ENCODE data around the gene TM6SF1. TPM values are rescaled to one million over a fixed set of nuclear protein-coding genes. Genes with fewer than 3 reads are reported as not detected.

Gene TM6SF1
- total RNA-seq, 1 donor from 2014 or later = 5.6 TPM

DNA sequence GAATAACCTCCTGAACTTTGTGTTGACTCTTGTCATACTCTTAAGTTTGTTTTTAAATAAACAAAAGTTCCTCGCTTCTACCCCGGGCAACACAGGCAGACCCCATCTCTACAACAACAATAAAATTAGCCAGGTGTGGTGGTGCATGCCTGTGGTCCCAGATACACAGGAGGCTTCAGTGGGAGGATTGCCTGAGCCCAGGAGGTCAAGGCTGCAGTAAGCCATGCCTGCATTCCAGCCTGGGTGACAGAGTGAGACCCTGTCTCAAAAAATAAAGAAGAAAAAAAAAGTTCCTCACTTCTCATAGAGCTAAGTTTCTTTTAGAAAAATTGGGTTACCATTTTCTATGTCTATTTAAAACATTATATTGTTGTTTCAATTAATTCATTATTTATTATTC lies 70.9 kb downstream of the TM6SF1 start:
- Mint-ChIP-seq H3K9me3 (ENCODE audit: unreplicated experiment) (no peaks in the 10 kb centered on the region), H3K4me1 (ENCODE audit: unreplicated experiment) (peaks cover 18% of the 10 kb centered on the region), H3K27me3 (ENCODE audit: unreplicated experiment) (no peaks in the 10 kb centered on the region), H3K27ac (ENCODE audit: unreplicated experiment) (no peak overlapping the region), H3K36me3 (ENCODE audit: unreplicated experiment) (peaks cover 5% of the 10 kb centered on the region), H3K4me3 (ENCODE audit: unreplicated experiment) (no peak overlapping the region)
- TF ChIP-seq CTCF (IDR thresholded peaks at IDR 0.05) = no peak
- no peak for DNase-seq (ENCODE audit: extremely low spot score, unreplicated experiment)

- Mint-ChIP-seq H3K4me1 (ENCODE audit: unreplicated experiment) (peaks cover 18% of the 10 kb centered on the region), H3K9me3 (ENCODE audit: unreplicated experiment) (no peaks in the 10 kb centered on the region), H3K36me3 (ENCODE audit: unreplicated experiment) (peaks cover 5% of the 10 kb centered on the region), H3K27me3 (ENCODE audit: unreplicated experiment) (no peaks in the 10 kb centered on the region), H3K27ac (ENCODE audit: unreplicated experiment) (no peak overlapping the region), H3K4me3 (ENCODE audit: unreplicated experiment) (no peak overlapping the region)
- no peak for DNase-seq (ENCODE audit: extremely low spot score, unreplicated experiment)
- TF ChIP-seq CTCF (IDR thresholded peaks at IDR 0.05) = no peak
Measured at GRCh38 chr15:83178869-83179325, 71.5 kb downstream of the TM6SF1 start.

DNA sequence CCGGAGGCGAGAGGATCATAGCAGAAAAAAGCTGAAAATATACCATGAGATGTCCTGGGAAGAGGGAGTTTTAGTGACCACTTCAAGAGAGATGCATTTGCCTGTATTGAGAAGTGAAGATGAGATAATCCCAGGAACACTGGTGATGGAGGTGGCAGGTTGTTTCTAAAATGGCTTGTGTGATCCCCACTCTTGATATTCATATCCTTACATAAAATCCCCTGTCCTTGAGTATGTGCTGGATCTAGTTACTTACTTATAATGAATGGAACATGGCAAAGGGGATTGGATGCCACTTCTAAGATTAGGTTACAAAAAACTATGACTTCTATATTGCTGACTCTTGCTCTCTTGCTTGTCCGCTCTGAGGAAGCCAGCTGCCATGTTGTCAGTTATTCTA lies 78.1 kb downstream of the TM6SF1 start:
- TF ChIP-seq CTCF (IDR thresholded peaks at IDR 0.05) = no peak
- Mint-ChIP-seq H3K27me3 (ENCODE audit: unreplicated experiment) (no peaks in the 10 kb centered on the region), H3K4me1 (ENCODE audit: unreplicated experiment) (peaks cover 3% of the 10 kb centered on the region), H3K36me3 (ENCODE audit: unreplicated experiment) (peaks cover 11% of the 10 kb centered on the region), H3K27ac (ENCODE audit: unreplicated experiment) (no peak overlapping the region), H3K9me3 (ENCODE audit: unreplicated experiment) (peaks cover 13% of the 10 kb centered on the region), H3K4me3 (ENCODE audit: unreplicated experiment) (no peak overlapping the region)
- no peak for DNase-seq (ENCODE audit: extremely low spot score, unreplicated experiment)

Small RNA genes lying within 50 kb of the gene (microRNA-seq; reads per million reads assigned to microRNA genes)
- gene MIR4515 (ENCODE audit: unreplicated experiment) = not detected

Other genes starting within 250 kb of the TM6SF1 start
- 3.2 and 6.3 TPM in 2 replicates for gene HOMER2, start 154.9 kb upstream of the TM6SF1 start, total RNA-seq
- gene RAMAC, start 121.4 kb upstream of the TM6SF1 start, total RNA-seq = 19.7 and 23.8 TPM in 2 replicates
- gene C15orf40, start 96.0 kb upstream of the TM6SF1 start, total RNA-seq = 22.2 and 24.5 TPM in 2 replicates
- gene BTBD1, start 40.4 kb upstream of the TM6SF1 start, total RNA-seq = 53.2 and 55.5 TPM in 2 replicates
- 93.6 and 101 TPM in 2 replicates for gene HDGFL3, start 100.2 kb downstream of the TM6SF1 start, total RNA-seq
- 3.2 TPM in 2 replicates for gene BNC1, start 177.0 kb downstream of the TM6SF1 start, total RNA-seq